GM19035 (cell line): Measurements from ENCODE around the gene NPBWR2.

Source experiments
- ATAC-seq: cut with Tn5 transposase; IDR thresholded peaks from one replicate; pipeline ENCODE4 v1.9.1; 2021; ENCODE audit not compliant: unreplicated experiment

Gene NPBWR2, protein sequence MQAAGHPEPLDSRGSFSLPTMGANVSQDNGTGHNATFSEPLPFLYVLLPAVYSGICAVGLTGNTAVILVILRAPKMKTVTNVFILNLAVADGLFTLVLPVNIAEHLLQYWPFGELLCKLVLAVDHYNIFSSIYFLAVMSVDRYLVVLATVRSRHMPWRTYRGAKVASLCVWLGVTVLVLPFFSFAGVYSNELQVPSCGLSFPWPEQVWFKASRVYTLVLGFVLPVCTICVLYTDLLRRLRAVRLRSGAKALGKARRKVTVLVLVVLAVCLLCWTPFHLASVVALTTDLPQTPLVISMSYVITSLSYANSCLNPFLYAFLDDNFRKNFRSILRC

DNA sequence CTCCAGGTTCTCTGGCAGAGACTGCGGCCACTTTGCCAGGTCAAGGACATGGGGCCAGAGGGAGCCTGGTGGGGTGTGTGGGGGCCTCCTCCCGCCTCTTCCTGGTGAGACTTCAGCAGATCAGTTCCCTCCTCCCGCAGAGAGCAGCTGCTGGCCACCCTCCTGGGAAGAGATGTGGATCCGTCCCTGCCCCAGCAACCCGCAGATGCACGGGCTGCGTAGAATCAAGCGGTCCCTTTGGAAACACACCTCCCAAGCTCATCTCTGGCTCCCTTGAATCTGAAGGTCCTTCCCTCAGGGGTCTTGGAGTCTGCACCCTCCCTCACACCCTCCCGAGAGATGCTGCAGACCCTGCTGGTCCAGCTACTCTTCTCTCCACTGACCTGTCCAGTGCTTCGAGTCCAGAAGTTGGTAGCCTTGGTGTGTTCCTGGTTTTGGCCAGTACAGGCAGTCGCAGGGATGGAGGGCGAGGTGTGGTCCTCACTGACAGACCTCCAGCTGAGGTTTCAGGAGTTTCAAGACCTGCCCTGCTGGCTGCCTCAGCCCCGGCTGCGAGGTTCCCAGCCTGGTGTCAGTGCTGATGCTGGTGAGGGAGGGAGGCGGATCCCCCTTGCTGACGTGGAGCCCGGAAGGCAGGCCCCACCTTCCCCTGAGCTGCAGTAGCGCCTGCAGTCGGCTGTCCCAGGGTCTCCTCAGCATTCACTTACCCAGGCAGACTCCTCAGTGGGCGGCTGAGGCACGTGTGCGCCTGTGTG lies at the start of gene NPBWR2:
TSS of gene NPBWR2 (minus strand) at position 585 of the 755 bp plus-strand sequence. CDS start 734 bp downstream, outside the sequence.
- no peak for ATAC-seq

DNA sequence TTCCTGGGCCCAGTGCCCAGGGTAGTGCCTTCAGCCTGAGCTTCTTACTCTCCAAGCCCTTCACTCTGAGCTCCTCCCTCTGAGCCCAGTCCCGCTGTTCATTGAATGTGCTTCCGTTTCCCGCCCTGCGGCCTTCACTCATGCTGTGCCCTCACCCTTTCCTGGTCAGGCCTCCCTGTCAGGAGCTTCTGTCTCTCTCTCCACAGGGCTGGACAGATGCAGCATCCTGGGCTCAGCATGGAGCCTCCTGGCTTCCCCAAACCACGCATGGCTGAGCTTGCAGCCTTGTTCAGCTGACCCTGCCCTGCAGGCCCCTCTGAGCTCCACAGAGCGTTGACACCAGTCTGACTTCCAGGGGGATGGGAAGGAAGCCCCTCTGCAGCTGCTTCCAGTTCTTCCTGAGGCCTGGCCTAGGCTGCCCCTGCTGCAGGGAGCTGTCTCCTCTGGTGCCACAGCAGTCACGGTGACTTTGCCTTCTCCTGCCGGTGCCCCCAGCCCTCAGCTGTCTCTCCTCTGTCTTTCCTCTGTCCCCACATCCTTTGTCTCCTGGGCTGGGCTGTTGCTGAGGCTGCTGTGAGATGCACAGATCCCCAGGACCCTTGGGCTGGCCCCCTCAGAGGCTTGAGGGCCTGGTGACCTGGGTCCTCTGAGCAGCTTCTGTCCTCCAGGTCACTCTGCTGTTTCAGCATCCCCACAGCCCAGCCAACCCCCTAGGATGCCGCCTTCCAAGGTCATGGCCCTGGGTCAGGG lies 48.9 kb upstream of the NPBWR2 start:
- no peak for ATAC-seq

DNA sequence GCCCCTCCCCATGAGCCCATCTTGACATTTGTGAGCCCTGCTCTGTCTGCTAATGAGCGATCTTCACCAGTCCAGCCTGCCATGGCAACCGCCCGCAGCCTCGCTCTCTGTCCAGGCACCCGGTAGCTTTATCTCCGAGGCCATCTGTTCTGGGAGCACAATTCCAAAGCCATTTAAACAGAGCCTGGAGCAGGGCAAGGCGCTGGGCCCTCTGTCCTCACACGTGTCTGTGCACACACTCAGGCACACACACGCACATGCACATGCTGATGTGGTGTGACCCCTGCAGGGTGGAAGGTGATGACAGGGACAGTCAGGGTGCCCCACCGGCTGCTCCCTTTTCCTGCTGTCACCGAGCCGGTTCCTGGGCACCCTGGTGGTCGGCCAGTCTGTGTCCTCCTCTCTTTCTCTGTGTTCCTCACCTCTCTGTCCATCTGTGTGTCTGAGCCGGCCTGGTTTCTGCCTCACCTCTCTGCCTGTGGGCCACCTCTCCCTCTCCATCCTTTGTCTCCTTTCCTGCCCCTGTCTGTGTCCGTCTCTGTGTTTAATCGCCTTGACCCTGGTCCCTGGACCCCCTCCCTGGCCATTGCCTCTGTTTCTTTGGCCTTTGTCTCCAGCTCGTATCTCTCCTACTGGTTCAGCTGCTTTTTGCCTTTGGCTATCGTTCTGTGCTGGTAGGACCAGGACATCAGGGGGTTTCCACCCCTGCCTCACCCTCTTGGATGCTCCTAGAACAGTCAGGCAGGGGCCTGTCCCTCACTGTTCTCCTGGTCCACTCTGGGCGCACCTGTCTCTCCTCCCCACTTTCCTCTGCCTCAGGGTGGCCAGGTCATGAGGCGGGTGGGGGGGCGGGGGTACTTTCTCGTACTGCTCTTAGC lies 48.1 kb upstream of the NPBWR2 start:
- no peak for ATAC-seq

DNA sequence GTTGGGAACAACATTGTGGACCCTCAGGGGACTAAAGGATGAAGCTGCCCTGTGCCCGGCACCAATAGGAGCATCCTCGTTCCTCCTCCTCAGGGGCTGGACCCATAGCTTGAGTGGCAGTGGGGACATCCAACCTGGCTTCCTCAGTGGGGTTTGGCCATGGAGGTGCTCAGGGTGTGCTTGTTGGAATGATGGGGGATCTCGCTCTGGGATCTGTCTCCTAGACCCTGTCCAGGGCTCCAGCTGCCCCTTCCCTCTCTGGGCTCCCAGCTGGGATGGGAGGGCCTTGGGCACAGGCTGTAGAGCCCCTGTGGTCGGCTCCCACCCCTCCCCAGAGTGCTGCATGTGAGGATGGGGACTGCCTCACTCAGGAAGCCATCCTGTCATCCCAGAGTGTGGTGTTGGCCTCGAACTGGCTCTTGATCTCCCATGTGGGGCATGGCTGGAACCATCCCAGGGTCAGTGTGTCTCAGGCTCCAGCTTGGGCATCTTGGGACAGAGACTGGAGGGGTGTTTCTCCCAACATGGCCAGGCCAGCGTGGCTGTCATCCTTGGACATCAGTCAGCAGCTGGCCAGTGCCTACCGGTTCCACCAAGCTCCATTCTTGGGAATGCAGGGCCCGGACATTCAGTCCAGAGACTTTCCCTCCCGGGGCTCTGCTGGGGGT lies 47.4 kb upstream of the NPBWR2 start:
- no peak for ATAC-seq

DNA sequence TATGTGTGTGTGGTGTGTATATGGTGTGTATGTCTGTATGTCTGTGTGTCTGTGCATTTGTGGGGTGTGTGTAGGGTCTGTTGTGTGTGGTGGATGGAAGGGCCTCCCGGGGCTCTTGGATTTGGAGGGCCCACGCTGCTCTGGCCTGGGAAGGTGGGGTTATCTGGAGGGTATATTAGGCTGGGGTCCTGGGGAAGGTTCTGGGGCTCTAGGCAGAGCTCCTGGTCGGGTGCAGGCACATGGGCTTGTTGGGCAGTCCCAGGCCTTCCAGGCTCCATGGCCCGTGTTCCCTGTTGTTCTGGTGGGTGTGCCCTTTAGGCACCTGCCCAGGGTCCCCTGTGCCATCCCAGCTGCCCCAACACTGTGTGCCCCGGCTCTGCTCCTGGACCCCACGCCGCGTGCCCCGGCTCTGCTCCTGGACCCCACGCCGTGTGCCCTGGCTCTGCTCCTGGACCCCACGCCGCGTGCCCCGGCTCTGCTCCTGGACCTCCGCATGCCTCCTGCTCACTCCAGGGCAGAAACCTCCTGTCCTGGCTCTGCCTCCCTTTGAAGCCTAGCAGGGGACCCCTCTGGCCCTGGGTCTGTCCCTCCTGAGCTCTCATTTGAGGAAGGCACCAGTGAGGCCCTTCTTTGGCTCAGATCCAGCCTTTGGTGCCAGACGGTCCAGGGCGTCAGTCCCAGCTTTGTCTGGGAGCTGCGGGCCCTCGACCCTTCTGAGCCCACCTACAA lies 46.7 kb upstream of the NPBWR2 start:
- ATAC-seq: no peak

DNA sequence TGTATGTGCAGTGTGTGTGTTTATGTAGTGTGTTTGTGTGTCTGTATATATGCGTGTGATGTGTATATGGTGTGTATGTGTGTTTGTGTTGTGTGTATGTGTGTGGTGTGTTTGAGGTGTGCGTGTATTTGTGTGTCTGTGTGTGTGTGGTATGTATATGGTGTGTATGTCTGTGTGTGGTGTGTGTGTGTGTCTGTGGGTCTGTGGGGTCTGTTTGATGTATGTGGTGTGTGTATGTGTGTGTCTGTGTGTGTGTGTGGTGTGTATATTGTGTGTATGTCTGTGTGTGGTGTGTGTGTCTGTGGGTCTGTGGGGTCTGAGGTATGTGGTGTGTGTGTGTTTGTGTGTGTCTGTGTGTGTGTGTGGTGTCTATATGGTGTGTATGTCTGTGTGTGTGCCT lies 46.0 kb upstream of the NPBWR2 start:
- no peak for ATAC-seq

DNA sequence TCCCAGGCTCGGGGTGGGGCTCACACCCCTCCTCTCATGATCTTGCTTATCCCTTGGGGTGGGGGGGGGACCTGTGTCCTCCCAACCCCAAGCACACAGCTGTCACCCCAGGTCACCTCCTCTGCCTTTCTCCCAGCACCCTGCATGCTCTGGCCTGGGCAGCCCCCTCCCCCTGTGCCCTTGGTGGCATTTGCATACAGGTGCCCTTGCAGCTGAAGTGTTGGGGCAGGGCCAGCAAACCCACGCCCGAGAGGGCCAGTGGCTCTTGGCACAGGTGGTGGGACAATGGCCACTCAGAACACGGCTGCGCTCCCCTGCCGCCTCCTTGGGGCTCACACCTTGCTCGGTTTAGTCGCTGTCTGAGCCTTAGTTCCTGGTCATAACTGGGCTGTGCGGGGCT lies 45.5 kb upstream of the NPBWR2 start:
- ATAC-seq: no peak

DNA sequence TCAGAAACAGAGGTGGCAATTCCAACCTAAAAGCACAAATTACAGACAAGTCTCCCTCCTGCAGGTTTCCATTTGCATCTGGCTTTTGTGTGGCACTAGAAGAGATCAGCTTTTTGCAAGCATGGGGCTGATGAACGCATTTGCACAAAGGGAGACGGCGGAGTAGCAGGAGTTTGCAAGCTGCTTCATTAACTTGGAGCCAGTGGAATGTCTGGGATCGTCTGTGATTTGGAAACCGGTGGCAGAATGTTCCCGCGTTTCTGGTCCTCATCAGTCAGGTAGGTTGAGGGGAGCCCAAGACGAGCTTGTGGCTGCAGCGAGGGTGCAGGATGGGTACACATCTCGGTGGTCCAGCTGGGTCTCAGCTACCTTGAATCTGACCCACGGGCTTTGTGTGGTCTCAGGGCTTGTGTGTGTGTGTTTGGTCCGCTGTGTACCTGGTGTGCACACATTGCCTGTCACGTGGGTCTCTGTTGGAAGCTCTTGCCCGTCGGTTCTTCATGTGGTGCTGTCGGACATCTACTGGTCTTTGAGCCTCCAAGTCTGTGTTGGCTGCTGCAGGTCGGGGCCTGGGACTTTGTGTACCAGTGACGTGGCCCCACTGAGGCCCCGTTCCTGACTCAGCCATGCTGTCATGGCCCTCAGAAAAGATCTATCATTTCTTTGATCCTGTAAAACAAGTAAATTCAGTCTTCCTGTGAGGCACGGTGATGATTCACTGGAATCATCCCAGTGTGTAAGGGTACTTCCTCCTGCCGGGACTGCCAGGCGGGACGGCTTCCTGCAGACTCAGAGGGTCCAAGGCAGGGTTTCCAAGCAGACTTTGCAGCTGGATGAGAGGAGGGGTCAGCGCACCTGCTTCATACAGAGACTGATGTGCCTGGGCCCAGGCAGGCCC lies 44.5 kb upstream of the NPBWR2 start:
- no peak for ATAC-seq

DNA sequence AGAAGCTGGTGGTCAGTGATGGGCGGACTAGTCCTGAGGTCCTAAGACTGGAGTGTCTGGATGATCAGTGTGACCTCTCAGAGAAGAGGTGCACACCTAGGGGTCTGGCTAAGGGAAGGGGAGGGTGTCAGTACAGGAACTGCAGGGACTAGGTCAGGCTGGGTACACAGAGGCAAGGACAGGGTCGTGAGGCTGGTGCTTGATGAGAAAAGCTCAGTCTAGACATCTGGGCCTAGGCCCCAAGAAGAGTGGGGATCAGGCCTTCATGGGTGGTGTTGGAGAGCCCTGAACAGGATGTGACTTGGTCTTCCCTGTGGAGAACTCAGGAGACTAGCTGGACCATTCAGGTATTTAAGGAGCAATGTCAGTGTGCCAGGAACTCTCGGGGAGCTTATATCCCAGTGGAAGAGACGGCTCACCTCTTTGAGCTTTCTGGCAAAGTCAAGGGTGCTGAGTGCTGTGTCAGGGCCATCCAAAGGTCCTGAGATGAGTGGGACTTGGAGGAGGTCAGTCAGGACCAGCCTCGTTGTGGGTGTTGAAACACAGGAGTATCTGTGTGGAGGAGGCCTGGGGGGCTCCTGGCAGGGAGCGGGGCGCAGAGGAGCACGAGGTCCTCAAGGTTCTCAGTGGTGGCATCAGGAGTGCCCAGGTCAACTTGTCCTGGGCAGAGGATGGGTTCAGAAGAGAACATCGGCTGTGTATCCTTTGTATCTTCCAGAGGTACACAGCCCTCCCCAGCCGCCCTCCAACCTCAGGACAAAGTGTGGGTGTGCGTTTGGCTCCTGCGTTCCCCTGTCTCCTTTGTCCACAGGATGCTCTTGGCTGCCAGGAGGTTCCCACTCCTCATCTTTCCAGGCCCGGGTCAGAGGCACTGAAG lies 43.6 kb upstream of the NPBWR2 start:
- no peak for ATAC-seq

DNA sequence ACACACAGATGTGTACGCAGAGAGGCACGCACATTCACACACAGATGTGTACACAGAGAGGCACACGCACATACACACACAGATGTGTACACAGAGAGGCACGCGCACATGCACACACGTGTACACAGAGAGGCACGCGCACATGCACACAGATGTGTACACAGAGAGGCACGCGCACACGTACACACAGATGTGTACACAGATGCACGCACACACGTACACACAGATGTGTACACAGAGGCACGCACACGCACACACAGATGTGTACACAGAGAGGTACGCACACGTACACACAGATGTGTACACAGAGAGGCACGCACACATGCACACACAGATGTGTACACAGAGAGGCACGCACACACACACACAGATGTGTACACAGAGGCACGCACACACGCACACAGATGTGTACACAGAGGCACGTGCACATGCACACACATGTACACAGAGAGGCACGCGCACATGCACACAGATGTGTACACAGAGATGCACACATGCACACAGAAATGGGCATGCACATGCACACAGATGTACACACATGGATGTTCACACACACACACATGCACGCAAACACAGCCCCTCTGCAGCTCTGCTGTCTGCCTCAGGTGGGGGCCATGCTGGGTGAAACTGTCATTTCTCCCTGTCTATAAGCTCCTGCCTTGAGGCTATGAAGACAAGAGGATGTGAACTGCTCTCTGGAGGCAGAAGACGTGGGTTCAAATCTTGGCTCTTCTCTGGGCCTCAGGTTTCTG lies 42.6 kb upstream of the NPBWR2 start:
- no peak for ATAC-seq

DNA sequence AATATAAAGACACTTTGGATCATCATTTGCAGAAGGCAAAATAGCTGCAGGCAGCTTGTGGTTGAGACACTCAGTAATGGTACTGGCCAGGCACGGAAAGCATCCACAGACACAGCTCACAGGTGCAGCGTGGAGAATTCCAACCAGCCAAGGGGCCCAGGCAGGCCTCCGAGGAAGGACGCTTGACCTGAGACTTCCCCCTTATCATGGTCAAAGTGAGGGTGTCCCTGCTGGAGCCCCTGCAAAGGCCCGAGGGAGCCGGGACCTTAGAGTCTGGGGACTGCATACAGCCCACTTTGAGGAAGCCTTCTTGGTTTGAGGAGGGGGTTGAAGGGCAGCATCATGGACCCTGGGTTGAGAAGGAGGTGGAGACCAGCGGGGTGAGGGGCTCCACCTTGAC lies 41.8 kb upstream of the NPBWR2 start:
- no peak for ATAC-seq

DNA sequence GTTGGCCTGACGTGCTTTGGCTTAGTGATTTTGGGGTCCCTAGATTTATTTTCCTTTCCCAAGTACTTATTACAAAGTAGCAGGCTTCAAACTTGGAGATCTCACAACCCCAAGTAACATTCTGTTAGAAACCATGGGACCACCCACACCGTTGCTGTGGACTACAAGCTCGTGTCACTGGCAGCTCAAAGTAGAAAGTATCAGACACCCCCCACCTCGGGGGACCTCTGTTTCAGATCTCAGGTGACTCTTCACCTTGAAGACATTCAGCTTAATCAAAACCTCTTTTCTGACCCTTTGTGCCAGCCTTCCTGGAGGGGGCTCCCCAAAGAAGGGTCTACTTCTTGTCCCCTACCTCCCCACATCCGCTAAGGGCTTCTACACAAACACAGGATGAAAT lies 41.2 kb upstream of the NPBWR2 start:
- ATAC-seq: no peak

DNA sequence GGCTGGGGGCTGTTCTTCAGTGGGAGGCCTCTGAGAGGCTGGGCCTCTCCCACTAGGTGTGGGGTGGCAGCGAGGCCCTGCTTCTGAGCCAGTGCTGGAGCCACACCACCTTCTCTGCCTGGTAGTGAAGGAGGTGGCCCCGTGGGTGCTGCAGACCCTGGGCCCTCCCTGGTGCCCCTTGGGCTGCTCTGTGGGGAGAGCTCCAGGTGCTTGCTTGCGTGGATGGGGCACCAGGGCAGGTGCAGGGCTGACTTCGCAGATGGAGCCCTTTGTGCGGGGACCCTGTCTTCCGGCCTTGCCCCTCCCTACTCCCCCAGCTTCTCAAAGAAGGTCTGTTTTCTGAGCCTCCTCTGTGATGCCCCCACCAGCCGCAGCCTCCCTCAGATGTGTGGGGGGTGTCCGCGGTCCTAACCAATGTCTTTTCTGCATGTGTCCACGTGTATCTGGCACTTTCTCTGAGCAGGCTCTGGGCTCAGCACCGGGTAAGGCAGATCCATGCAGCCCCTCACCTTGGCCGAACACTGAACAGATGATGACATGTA lies 39.6 kb upstream of the NPBWR2 start:
- no peak for ATAC-seq

DNA sequence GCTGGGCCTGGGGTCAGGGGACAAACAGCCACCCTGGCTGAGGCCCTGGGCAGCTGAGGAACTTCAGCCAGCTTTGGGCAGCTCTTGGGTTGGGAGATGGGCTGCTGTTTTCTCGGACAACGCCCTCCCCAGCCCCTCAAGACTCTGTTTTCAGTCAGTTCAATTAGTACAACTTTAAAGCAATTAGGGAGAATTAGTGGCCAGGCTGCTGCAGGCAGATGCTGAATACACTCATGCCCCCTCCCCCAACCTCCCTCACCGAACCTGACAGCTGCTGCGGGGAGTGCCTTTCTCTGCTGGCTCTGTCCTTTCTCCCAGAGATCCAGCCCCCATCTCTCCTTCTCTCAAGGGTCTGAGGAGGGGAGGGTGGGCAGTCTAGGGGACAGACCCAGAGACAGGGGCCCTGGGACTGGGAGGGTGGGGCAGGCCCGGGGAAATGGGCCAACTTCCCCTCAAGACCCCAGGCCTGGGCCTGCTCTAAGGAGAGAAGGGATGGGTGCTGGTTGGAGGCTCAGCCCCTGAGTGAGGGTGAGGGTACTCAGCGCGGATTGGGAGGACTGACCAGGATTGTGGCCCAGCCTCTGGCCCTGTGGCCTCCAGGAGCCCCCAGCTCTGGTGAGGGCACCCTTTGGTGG lies 39.1 kb upstream of the NPBWR2 start:
- no peak for ATAC-seq

DNA sequence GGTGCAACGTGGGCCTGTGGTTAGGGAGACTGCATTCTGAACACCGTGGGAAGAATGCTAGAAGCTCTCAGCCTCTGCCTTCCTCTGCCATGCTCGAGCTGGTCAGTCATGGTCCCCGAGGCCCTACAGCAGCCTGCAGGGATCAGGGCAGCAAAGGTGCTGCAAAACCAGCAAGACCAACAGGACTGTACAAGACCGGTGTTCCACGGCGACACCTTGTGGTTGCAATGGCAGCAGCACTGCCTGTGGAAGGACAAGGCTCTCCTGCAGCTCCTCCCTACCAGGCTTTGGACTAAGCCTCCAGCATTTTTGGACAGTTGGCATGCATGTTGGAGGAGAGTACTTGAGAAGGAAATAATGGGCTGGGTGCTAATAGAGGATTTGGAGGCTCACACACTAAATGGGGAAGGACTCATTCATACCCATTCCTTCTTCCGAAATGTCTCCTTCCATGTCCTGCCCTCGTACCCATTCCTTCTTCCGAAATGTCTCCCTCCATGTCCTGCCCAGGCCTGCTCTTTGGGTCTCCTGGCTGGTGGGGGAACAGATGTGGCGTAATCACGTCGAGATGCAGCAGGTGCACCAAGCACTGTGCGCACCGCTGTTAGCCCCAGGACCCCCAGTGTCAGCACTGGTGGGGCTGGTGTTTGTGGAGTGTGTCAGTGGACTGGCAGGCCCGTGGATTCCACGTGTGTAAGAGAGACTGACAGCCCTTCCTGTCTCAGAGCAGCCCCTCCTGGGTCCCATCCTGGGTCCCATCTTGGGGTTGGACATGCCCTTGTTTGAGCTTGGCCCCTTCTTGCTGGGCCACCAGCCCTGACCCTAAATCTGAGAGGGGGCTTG lies 38.3 kb upstream of the NPBWR2 start:
- no peak for ATAC-seq
